GM13976 (cell line): Measurements from ENCODE around the gene F13A1.

Experiments
- DNase-seq: peaks from one replicate; pipeline ENCODE4 v3.0.0; 2012; ENCODE audit warnings: low spot score
- in situ Hi-C: fragments of 300-500 bp; cut with MboI; formaldehyde crosslinking; loops from one replicate; pipeline ENCODE4 v1.12.0; 2022; ENCODE audit warnings: low sequenced_read_pairs, mixed read lengths, inconsistent platforms; ENCODE audit not compliant: unreplicated experiment
- TF ChIP-seq, protein P1 (sequence below): IDR thresholded peaks from 2 replicates; pipeline ENCODE4 v1.5.1; 2012; ENCODE audit warnings: borderline replicate concordance, mild to moderate bottlenecking; ENCODE audit not compliant: insufficient read depth; ENCODE audit errors: extremely low read depth, missing control alignments, control extremely low read depth

Gene F13A1

DNA sequence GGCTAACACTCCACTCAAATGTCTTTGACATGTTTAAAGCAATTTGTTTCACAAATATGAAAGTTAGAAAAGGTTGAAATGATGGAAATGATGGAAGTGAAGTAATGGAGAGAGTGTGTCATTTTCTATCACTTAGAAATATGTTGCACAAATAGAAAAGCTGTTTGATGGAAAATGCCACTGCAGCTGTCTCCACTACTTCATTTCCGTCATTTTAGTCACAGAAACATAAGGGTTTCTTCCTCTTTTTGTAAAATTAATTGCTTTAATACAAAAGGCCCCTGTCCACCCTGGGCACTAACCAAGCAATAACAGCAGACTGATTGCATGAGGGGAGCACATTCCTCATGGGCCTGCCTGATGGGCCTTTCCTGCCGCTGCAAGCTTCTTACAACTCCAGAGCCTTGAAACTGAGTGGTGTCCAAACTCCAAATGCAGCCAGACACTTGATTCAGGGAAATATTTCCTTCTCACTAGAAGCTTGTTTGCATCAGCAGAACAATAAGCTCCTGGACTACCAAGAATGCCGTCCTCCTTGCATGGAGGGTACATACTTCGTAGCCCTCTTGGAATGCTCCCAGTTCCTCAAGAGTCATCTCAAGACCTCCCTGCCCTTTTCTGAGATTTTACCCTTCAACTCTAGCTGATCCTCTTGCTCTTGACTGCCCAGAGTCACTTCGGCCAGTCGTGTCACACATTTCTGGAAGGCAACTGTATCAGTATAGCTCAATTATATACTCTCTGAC lies 36.1 kb downstream of the F13A1 start:
- no peak for DNase-seq
- in situ Hi-C loops: no loop called here
- TF ChIP-seq, protein P1, sequence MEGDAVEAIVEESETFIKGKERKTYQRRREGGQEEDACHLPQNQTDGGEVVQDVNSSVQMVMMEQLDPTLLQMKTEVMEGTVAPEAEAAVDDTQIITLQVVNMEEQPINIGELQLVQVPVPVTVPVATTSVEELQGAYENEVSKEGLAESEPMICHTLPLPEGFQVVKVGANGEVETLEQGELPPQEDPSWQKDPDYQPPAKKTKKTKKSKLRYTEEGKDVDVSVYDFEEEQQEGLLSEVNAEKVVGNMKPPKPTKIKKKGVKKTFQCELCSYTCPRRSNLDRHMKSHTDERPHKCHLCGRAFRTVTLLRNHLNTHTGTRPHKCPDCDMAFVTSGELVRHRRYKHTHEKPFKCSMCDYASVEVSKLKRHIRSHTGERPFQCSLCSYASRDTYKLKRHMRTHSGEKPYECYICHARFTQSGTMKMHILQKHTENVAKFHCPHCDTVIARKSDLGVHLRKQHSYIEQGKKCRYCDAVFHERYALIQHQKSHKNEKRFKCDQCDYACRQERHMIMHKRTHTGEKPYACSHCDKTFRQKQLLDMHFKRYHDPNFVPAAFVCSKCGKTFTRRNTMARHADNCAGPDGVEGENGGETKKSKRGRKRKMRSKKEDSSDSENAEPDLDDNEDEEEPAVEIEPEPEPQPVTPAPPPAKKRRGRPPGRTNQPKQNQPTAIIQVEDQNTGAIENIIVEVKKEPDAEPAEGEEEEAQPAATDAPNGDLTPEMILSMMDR: no peak

DNA sequence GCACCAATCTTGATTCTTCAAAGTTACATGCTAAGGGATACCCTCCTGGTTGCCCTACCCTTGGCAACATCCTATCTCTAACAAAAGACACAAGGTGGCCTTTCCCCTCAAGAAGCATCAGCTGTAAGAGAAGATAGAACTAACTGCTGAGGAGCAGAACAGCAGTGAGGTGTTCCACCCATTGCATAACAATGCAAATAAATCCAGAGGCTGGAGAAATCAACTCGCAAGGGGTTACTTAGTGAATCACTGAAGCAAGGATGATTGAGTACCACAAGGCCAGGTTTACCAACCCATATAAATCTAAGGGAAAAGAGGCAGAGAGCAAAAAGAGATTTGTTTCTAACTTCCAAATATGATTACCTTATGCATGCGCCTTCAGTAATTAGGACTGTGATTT lies 36.7 kb downstream of the F13A1 start:
- in situ Hi-C loops: no loop called here
- DNase-seq: no peak
- TF ChIP-seq, protein P1: no peak

DNA sequence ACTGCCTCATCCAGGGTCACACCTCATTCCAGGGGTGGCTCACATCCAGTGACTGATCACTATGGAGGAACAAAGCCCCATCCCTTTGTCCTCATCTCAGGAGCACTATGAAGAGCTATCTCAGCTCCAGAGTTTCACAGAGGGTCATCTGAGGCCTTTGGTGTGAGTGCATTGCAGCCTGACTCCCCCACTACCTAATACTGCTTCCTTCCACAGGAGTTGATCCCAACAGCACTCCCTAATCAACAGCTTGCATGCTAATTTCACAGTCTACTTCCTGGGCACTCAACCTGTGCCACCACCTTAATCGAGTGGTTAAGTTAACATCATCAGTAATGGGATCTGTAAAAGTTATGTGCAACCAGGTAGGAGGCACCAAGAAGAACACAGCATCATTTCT lies 37.7 kb downstream of the F13A1 start:
- no peak for DNase-seq
- TF ChIP-seq, protein P1: no peak
- in situ Hi-C loops: no loop called here

GRCh38 chr6:6277413-6277812 lies 43.0 kb downstream of the F13A1 start:
- in situ Hi-C loops: no loop called here
- DNase-seq: no peak
- TF ChIP-seq, protein P1: no peak

GRCh38 chr6:6270948-6271535 lies 49.4 kb downstream of the F13A1 start:
- in situ Hi-C loops: no loop called here
- no peak for DNase-seq
- TF ChIP-seq, protein P1: no peak

DNA sequence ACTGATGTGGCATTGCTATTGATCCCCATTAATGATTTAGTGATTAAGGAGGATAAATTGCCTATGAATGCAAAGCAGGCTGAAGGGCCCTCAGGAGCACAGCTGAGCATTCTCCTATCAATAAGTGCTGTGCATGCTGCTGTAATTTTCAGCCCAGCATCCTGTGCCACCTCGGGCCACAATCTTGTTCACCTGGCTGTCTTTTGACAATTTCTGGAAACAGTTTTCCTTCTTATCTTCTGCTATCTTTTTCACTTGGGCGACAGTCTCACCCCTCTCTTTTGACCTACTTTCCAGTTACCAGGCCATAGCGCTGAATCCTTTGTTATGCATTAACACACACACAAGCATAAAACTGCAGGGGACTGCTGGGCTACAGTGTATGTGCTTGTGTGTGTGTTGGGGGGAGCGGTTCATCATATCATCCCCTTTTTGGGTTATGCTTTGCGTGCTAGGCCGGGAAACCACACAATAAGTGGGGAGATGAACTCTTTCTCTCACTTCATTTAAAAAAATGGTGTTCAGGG lies 60.2 kb downstream of the F13A1 start:
- no peak for DNase-seq
- TF ChIP-seq, protein P1: no peak
- in situ Hi-C loops: no loop called here
